ENCODE data around the gene NAB2.

Gene NAB2

DNA sequence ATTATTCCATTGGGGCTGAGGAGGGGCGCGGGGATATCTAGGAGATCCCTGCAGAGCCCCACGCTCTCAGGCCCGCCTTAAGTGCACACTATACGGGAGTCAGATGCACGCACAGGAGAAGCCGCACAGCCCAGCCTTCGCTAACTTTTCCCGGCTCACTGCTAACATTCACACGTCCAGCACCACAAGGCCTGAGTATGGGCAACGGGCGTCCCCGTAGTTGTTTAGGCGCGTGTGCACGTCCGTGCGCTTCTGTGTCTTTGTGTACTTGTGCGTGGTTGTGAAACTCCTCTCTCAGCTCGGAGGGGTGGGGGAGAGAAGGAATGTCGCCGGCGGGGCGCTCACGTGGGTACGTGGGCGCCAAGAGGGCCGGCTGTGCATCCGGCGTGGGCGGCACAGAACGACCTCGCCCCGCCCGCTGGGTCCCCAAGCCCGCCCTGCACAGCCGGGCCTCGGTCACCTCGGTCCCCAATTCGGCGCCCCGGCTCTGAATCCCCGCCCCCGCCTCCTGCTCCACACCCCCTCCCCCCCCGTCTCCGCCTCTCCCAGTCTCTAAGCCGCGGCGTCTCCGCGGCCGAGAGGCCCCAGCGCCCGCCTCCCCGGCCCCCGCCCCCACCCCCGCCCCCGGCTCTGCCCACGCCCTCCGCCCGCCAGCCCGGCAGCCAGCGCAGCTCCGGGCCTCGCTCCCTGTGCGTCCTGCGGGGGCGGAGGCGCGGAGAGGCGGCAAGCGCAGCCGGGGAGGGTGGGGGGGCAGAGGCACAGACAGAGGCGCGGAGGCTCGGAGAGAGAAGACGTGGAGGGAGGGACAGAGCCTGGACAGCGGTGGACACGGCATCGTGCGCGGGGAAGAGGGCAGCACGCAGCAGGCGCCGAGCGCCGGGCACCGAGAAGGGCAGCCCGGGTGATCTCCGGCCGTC lies at the start of gene NAB2 (continued):
- TF ChIP-seq ZNF24 (tag by site-specific recombination; IDR thresholded peaks at IDR 0.05): peak; percentile 44; the same call in 1 of the 2 replicates
- no peak for TF ChIP-seq ZNF549 (tag by site-specific recombination; IDR thresholded peaks at IDR 0.05)
- TF ChIP-seq ZNF239 (tag by site-specific recombination; IDR thresholded peaks at IDR 0.05): no peak
- TF ChIP-seq ZNF37A (tag by site-specific recombination; IDR thresholded peaks at IDR 0.05): no peak
- TF ChIP-seq SCRT2 (tag by site-specific recombination; IDR thresholded peaks at IDR 0.05): no peak
- peak; percentile 49; the same call in 1 of the 2 replicates for TF ChIP-seq KLF1 (tag by site-specific recombination; IDR thresholded peaks at IDR 0.05)
- TF ChIP-seq, protein P1, sequence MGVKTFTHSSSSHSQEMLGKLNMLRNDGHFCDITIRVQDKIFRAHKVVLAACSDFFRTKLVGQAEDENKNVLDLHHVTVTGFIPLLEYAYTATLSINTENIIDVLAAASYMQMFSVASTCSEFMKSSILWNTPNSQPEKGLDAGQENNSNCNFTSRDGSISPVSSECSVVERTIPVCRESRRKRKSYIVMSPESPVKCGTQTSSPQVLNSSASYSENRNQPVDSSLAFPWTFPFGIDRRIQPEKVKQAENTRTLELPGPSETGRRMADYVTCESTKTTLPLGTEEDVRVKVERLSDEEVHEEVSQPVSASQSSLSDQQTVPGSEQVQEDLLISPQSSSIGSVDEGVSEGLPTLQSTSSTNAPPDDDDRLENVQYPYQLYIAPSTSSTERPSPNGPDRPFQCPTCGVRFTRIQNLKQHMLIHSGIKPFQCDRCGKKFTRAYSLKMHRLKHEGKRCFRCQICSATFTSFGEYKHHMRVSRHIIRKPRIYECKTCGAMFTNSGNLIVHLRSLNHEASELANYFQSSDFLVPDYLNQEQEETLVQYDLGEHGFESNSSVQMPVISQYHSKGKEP (tag by site-specific recombination; IDR thresholded peaks at IDR 0.05): no peak; the same call in 1 of the 2 replicates
- no peak for TF ChIP-seq ZBTB49 (tag by site-specific recombination; IDR thresholded peaks at IDR 0.05; ENCODE audit: low read depth)
- no peak for TF ChIP-seq ZNF621 (tag by site-specific recombination; IDR thresholded peaks at IDR 0.05)
- TF ChIP-seq SP2 (tag by site-specific recombination; IDR thresholded peaks at IDR 0.05): peak; percentile 58
- peak; percentile 81; the same call in 1 of the 2 replicates for TF ChIP-seq KLF10 (tag by site-specific recombination; IDR thresholded peaks at IDR 0.05)
- no peak for TF ChIP-seq ZNF571 (tag by site-specific recombination; IDR thresholded peaks at IDR 0.05)
- TF ChIP-seq RBAK (tag by site-specific recombination; IDR thresholded peaks at IDR 0.05): no peak
- TF ChIP-seq GLI4 (tag by site-specific recombination; IDR thresholded peaks at IDR 0.05): peak; percentile 86
- 0 out of 2 replicates have a peak, but pooled peaks have one; percentile 67 for TF ChIP-seq ZNF501 (tag by site-specific recombination; IDR thresholded peaks at IDR 0.05)
- TF ChIP-seq SETDB1 (IDR thresholded peaks at IDR 0.05; ENCODE audit: insufficient read length, low read length): no peak
- TF ChIP-seq ZBTB10 (tag by site-specific recombination; IDR thresholded peaks at IDR 0.05): peak; percentile 83
- peak; percentile 98 for TF ChIP-seq ZNF335 (tag by site-specific recombination; conservative IDR thresholded peaks at IDR 0.05)
- peak; percentile 6 for TF ChIP-seq GLIS1 (tag by site-specific recombination; IDR thresholded peaks at IDR 0.05)
- no peak for TF ChIP-seq ZNF510 (tag by site-specific recombination; IDR thresholded peaks at IDR 0.05; ENCODE audit: insufficient replicate concordance)
- TF ChIP-seq GFI1B (tag by site-specific recombination; IDR thresholded peaks at IDR 0.05): no peak
- no peak; the same call in 1 of the 2 replicates for TF ChIP-seq SALL2 (tag by site-specific recombination; IDR thresholded peaks at IDR 0.05; ENCODE audit: borderline replicate concordance)
- TF ChIP-seq TCF7L2 (IDR thresholded peaks at IDR 0.05; ENCODE audit: borderline replicate concordance, low read depth, low read length): no peak
- no peak; the same call in 1 of the 2 replicates for TF ChIP-seq BCL11B (tag by site-specific recombination; IDR thresholded peaks at IDR 0.05; ENCODE audit: low read depth)
- TF ChIP-seq ZNF629 (tag by site-specific recombination; IDR thresholded peaks at IDR 0.05): peak; percentile 52; the same call in 1 of the 2 replicates
- TF ChIP-seq PATZ1 (tag by site-specific recombination; IDR thresholded peaks at IDR 0.05): peak; percentile 7; the same call in 1 of the 2 replicates
- no peak for TF ChIP-seq ZNF19 (tag by site-specific recombination; IDR thresholded peaks at IDR 0.05; ENCODE audit: low read depth)
- TF ChIP-seq, protein P2, sequence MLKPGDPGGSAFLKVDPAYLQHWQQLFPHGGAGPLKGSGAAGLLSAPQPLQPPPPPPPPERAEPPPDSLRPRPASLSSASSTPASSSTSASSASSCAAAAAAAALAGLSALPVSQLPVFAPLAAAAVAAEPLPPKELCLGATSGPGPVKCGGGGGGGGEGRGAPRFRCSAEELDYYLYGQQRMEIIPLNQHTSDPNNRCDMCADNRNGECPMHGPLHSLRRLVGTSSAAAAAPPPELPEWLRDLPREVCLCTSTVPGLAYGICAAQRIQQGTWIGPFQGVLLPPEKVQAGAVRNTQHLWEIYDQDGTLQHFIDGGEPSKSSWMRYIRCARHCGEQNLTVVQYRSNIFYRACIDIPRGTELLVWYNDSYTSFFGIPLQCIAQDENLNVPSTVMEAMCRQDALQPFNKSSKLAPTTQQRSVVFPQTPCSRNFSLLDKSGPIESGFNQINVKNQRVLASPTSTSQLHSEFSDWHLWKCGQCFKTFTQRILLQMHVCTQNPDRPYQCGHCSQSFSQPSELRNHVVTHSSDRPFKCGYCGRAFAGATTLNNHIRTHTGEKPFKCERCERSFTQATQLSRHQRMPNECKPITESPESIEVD (tag by site-specific recombination; IDR thresholded peaks at IDR 0.05): no peak
- TF ChIP-seq ZNF350 (tag by site-specific recombination; IDR thresholded peaks at IDR 0.05): no peak
- no peak for TF ChIP-seq ZNF169 (tag by site-specific recombination; IDR thresholded peaks at IDR 0.05)
